ENCODE data around the gene SEC22A.

Gene SEC22A

GRCh38 chr3:123311201-123311600 lies 109.5 kb downstream of the SEC22A start:
- DNase-seq, result no peak

- DNase-seq, result no peak
Measured at GRCh38 chr3:123312331-123313265, 110.9 kb downstream of the SEC22A start.

- DNase-seq, result no peak
Measured at GRCh38 chr3:123313889-123314288, 112.1 kb downstream of the SEC22A start.

- no peak for DNase-seq
Measured at GRCh38 chr3:123314359-123315270, 112.9 kb downstream of the SEC22A start.

GRCh38 chr3:123315271-123315595 lies 113.5 kb downstream of the SEC22A start:
- no peak for DNase-seq

- no peak for DNase-seq
Measured at GRCh38 chr3:123317716-123318115, 116.0 kb downstream of the SEC22A start.

GRCh38 chr3:123318374-123318773 lies 116.6 kb downstream of the SEC22A start:
- DNase-seq, result no peak

- DNase-seq, result no peak
Measured at GRCh38 chr3:123319760-123320159, 118.0 kb downstream of the SEC22A start.

GRCh38 chr3:123320221-123320620 lies 118.5 kb downstream of the SEC22A start:
- no peak for DNase-seq

- DNase-seq, result no peak
Measured at GRCh38 chr3:123321806-123322205, 120.1 kb downstream of the SEC22A start.

GRCh38 chr3:123322866-123323265 lies 121.1 kb downstream of the SEC22A start:
- no peak for DNase-seq
